Testis (tissue), 2 donors: ENCODE measurements around the gene DAP3.

Source experiments
- CTCF ChIP-seq, 3 experiments: fragments of 450-650 bp in 2 of 3; fragments of 200-600 bp in 1 of 3; sonication (generic) in 1 of 3; IDR thresholded peaks; one replicate each; pipeline ENCODE4 v1.5.1; 2016 to 2019; ENCODE audit warnings: antibody characterized with exemption in 3 of 3, mild to moderate bottlenecking in 2 of 3, moderate library complexity in 1 of 3
- POLR2A ChIP-seq: fragments of 450-650 bp; IDR thresholded peaks from one replicate; pipeline ENCODE4 v1.6.1; 2017; ENCODE audit warnings: antibody characterized with exemption, mild to moderate bottlenecking, moderate library complexity

GRCh38 chr1:155651861-155652661 lies 36.8 kb upstream of the DAP3 start:
- TF ChIP-seq CTCF (IDR thresholded peaks at IDR 0.05) (no peak), POLR2A (no peak)
